ENCODE data around the gene DGAT2.

Gene DGAT2

DNA sequence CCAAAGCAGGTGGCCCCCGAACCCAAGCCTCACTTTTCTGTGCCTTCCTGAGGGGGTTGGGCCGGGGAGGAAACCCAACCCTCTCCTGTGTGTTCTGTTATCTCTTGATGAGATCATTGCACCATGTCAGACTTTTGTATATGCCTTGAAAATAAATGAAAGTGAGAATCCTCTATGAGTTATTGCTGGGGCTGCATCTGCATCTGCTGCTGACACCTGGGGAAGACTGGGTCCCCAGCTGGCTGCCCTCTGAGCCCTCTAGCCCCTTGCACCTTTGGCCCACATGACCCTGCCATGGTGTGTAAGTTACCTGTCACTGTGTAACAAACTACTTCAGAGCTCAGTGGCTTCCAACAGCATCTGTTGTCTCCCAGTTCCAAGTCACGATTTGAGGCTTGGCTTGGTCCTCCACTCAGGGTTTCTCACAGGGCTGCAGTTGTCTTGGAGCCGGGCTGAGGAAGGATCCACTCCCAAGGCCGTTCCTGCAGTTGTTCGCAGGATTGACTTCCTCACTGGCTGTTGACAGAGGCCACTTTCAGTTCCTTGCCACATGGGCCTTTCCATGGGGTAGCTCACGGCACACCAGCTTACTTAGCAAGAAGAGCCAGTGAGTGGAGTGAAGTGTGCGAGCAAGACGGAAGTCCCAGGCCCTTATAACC lies 32.9 kb downstream of the DGAT2 start:
- H3K27me3 ChIP-seq (ENCODE audit: insufficient read depth, low read length), result no peaks in the 10 kb centered on the region; the same call in 1 of the 2 replicates
- H3K9me3 ChIP-seq (ENCODE audit: low read length), result no peaks in the 10 kb centered on the region
- H3K36me3 ChIP-seq (ENCODE audit: insufficient read depth, low read length), result no peaks in the 10 kb centered on the region
- no peak overlapping the region for H3K9ac ChIP-seq (ENCODE audit: low read length)
- no peak overlapping the region for H3K4me2 ChIP-seq (ENCODE audit: low read length)
- H3K4me3 ChIP-seq (ENCODE audit: low read depth, low read length, poor library complexity, severe bottlenecking), result no peak overlapping the region
- TF ChIP-seq EZH2 (IDR thresholded peaks at IDR 0.05; ENCODE audit: borderline replicate concordance, low read length), result no peak
- TF ChIP-seq, protein P1, sequence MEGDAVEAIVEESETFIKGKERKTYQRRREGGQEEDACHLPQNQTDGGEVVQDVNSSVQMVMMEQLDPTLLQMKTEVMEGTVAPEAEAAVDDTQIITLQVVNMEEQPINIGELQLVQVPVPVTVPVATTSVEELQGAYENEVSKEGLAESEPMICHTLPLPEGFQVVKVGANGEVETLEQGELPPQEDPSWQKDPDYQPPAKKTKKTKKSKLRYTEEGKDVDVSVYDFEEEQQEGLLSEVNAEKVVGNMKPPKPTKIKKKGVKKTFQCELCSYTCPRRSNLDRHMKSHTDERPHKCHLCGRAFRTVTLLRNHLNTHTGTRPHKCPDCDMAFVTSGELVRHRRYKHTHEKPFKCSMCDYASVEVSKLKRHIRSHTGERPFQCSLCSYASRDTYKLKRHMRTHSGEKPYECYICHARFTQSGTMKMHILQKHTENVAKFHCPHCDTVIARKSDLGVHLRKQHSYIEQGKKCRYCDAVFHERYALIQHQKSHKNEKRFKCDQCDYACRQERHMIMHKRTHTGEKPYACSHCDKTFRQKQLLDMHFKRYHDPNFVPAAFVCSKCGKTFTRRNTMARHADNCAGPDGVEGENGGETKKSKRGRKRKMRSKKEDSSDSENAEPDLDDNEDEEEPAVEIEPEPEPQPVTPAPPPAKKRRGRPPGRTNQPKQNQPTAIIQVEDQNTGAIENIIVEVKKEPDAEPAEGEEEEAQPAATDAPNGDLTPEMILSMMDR (IDR thresholded peaks at IDR 0.05; ENCODE audit: low read length), result no peak
- H3K4me1 ChIP-seq (ENCODE audit: insufficient read depth, low read length, severe bottlenecking), result no peaks in the 10 kb centered on the region
- H3K27ac ChIP-seq (ENCODE audit: low read depth, low read length, poor library complexity, severe bottlenecking), result no peak overlapping the region
- no peaks in the 10 kb centered on the region for H3K79me2 ChIP-seq (ENCODE audit: insufficient read depth, low read length)
- no peaks in the 10 kb centered on the region for H4K20me1 ChIP-seq (ENCODE audit: insufficient read depth, low read length)
- no peak overlapping the region for H2AFZ ChIP-seq (ENCODE audit: low read length)
- no peaks in the 10 kb centered on the region for H3F3A ChIP-seq (ENCODE audit: insufficient read depth, low read length)
- H3K9me2 ChIP-seq (ENCODE audit: low read depth, low read length), result no peaks in the 10 kb centered on the region

DNA sequence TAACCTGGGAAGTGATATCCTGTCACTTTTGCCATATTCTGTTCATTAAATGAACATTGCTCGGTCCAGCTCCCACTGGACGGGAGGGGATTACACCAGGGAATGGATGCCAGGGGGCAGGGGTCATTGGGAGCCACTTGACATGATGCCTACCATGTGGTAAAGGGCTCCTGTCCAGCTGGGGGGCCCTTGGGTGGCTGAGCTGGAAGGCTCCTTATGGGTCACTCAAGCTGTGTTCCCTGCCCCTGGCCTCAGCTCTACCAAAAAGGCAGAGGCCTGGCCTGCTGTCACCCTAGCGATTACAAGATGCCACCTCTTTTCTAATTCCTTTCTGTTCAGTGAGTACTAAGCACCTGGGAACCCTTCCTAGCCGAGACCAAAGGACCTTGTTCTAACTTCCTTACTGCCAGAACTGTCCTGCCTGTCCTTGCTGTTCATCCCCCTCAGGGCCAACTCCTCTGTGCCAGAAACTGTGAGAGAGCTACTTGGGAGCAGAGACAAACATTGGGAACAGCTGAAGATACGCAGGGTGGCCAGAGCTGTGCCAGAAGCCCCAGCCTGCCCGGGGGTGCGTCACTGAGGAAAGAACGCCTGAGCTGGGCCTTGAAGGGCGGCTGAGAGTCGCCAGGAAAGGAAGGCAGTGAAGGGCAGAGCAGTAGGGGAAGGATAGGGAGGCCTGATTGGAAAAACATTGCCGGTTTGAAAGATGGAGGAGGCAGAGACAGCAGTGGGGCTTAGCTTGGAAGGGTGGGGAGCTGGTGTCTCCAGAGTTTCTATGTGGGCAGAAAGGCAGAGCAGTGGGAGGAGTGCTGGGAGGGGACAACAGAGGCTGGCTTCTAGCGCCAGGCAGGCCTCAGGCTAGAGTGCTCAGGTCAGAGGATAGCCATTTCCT lies 33.7 kb downstream of the DGAT2 start:
- H3K27me3 ChIP-seq (ENCODE audit: insufficient read depth, low read length), result no peaks in the 10 kb centered on the region
- no peak overlapping the region for H3K4me2 ChIP-seq (ENCODE audit: low read length)
- no peaks in the 10 kb centered on the region for H3K4me1 ChIP-seq (ENCODE audit: insufficient read depth, low read length, severe bottlenecking)
- no peak overlapping the region for H3K9ac ChIP-seq (ENCODE audit: low read length)
- H3K9me3 ChIP-seq (ENCODE audit: low read length), result no peaks in the 10 kb centered on the region
- H3K79me2 ChIP-seq (ENCODE audit: insufficient read depth, low read length), result no peaks in the 10 kb centered on the region
- no peaks in the 10 kb centered on the region for H3K9me2 ChIP-seq (ENCODE audit: low read depth, low read length)
- H3K27ac ChIP-seq (ENCODE audit: low read depth, low read length, poor library complexity, severe bottlenecking), result no peak overlapping the region
- TF ChIP-seq EZH2 (IDR thresholded peaks at IDR 0.05; ENCODE audit: borderline replicate concordance, low read length), result no peak
- TF ChIP-seq, protein P1 (IDR thresholded peaks at IDR 0.05; ENCODE audit: low read length), result no peak
- H3K36me3 ChIP-seq (ENCODE audit: insufficient read depth, low read length), result no peaks in the 10 kb centered on the region
- no peak overlapping the region for H3K4me3 ChIP-seq (ENCODE audit: low read depth, low read length, poor library complexity, severe bottlenecking)
- no peaks in the 10 kb centered on the region for H3F3A ChIP-seq (ENCODE audit: insufficient read depth, low read length)
- no peaks in the 10 kb centered on the region for H4K20me1 ChIP-seq (ENCODE audit: insufficient read depth, low read length)
- no peak overlapping the region for H2AFZ ChIP-seq (ENCODE audit: low read length)

DNA sequence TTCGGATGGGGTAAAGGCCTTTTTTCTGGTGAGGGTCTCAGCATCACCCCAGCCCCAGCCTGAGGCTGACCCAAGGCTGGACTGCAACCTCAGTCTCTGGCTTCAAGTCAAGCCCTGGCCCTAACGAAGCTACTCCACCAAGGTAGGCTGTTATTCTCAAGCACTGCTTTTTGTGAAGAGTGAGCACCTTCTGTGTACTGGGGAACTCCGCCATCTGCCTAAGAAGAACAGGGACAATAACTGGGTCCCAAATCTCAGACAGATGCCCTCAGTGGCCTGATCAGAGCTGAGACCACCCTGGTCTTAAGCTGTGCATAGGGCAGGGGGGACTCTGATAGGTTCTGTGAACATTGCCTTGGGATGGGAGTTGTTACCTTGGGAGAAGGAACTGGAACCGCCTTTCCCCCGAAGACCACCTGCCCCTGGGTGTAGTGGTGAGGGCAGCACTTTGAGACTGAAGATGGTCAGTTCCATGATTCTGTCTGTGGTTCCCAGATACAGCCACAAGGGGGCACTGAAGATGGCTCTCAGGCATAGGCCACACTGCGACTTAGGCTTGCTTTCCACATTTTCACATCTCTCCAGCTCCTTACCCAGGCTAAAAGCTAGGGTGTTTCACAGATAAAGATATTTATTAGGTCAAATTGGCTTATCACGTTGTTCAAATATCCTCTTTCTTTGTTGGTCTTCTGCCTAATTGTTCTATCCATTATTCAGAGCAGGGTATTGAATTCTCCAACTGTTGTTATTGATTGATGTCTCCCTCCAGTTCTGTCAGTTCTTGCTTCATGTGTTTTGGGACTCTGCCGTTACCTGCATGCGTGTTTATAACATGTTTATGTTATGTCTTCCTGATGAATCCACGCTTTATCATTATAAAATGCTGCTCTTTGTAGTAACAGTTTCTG lies 34.6 kb downstream of the DGAT2 start:
- Histone ChIP-seq H3K9me2 (ENCODE audit: low read depth, low read length) (no peaks in the 10 kb centered on the region), H3K27ac (ENCODE audit: low read depth, low read length, poor library complexity, severe bottlenecking) (no peak overlapping the region), H3K27me3 (ENCODE audit: insufficient read depth, low read length) (no peaks in the 10 kb centered on the region), H3K4me2 (ENCODE audit: low read length) (no peak overlapping the region), H3K9ac (ENCODE audit: low read length) (no peak overlapping the region), H3K79me2 (ENCODE audit: insufficient read depth, low read length) (no peaks in the 10 kb centered on the region), H3K9me3 (ENCODE audit: low read length) (no peaks in the 10 kb centered on the region), H3K36me3 (ENCODE audit: insufficient read depth, low read length) (no peaks in the 10 kb centered on the region), H4K20me1 (ENCODE audit: insufficient read depth, low read length) (no peaks in the 10 kb centered on the region), H3F3A (ENCODE audit: insufficient read depth, low read length) (no peaks in the 10 kb centered on the region), H3K4me1 (ENCODE audit: insufficient read depth, low read length, severe bottlenecking) (no peaks in the 10 kb centered on the region), H2AFZ (ENCODE audit: low read length) (no peak overlapping the region), H3K4me3 (ENCODE audit: low read depth, low read length, poor library complexity, severe bottlenecking) (no peak overlapping the region)
- no peak for TF ChIP-seq EZH2 (IDR thresholded peaks at IDR 0.05; ENCODE audit: borderline replicate concordance, low read length)
- TF ChIP-seq, protein P1 (IDR thresholded peaks at IDR 0.05; ENCODE audit: low read length), result peak; percentile 91

All from OCI-LY1 (cell line).